NCI-H187 (cell line): Measurements from ENCODE around the gene PLP2.
"Not testable (repeated sequence)": the region's sequence is repeated elsewhere in the genome, so short reads cannot be mapped to it uniquely, and the experiment has no call there.

Source experiments
- DNase-seq, 2 experiments: peaks; one replicate each; lab custom pipeline; 2025; lab: John Stamatoyannopoulos, UW

The PLP2 gene, protein sequence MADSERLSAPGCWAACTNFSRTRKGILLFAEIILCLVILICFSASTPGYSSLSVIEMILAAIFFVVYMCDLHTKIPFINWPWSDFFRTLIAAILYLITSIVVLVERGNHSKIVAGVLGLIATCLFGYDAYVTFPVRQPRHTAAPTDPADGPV

DNA sequence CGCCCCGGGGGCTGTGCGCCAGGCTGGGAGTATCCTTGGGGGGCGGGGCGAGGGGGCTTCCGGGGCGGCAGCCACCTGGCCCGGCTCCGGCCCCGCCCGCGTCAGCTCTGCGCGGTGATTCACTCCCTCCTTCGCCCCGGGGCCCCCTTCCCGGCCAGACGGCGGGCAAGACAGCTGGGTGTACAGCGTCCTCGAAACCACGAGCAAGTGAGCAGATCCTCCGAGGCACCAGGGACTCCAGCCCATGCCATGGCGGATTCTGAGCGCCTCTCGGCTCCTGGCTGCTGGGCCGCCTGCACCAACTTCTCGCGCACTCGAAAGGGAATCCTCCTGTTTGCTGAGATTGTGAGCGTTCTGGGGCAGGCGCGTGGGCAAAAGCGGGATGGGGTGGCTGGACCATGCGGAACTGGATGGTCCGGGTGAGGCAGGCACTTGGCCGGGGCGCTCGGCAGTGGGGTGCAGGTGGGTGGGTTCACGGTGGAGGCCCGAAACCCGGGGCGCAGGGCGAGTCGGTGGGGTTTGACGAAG, at the start of gene PLP2:
TSS of gene PLP2 (plus strand) at position 147 of the 528 bp plus-strand sequence. CDS start at position 250, 103 bp downstream.
- DNase-seq, result no peak

DNA sequence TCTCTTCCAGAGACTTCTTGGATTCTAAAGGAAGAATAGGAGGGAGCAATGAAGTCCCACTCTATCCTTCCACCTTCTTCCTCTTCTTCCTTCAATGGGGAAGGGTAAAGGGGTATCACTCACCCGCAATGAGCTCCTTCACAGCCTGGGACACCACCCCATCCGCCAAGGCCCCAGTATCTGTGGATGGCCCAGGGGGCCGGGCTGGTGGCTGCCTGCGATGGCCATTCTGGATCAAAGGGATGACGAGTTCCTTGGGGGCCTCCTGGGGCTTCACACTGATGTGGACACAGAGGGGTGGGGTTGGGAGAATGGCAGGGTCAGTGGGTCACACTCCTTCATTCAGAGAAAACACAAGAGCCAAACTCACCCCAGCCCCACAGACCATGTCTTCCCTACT, 49.2 kb upstream of the PLP2 start:
- DNase-seq, result no peak

DNA sequence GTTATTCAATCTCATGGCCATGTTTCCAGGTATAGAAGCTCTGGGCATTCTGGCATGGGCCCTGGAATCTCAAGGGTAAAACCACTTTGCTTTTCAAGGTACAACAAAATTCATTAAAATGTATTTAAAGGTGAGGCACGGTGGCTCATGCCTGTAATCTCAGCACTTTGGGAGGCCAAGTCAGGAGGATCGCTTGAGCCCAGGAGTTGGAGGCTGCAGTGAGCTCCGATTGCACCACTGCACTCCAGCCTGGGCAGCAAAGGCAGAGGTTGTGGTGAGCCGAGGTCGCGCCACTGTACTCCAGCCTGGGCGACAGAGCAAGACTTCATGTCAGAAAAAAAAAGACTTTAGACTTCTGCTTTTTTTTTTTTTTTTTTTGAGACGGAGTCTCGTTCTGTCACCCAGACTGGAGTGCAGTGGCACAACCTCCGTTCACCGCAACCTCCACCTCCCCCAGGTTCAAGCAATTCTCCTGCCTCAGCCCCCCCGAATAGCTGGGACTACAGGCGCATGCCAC, 43.9 kb upstream of the PLP2 start:
- DNase-seq, result not testable (repeated sequence)

DNA sequence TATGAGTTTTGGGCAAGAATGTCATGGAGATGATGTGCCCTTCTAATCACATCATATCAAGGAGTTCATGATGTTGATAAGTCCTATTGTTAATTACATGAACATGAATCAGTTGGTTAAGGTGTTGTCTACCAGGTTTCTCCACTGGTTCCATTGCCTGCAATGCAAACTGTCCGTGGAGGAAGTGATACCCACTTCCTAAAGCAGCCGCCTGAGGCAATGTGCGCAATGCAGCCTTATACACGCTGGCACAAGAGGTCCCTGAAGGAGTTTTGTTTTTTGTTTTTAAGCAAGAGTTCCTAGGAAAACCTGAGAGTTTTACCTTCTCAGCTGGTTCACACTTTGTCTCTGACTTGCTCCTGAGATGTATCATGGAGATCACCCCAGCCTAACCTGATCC, 42.3 kb upstream of the PLP2 start:
- no peak for DNase-seq

DNA sequence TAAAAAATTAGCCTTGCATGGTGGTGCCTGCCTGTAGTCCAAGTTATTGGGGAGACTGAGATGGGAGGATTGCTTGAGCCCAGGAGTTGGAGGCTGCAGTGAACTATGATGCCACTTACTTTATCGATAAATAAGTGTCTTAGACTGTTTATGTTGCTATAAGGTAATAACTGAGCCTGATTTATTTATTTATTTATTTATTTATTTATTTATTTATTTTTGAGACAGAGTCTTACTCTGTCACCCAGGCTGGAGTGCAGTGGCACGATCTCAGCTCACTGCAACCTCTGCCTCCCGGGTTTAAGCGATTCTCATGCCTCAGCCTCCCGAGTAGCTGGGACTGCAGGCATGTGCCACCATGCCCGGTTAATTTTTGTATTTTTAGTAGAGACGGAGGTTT, 39.4 kb upstream of the PLP2 start:
- not testable (repeated sequence) for DNase-seq

DNA sequence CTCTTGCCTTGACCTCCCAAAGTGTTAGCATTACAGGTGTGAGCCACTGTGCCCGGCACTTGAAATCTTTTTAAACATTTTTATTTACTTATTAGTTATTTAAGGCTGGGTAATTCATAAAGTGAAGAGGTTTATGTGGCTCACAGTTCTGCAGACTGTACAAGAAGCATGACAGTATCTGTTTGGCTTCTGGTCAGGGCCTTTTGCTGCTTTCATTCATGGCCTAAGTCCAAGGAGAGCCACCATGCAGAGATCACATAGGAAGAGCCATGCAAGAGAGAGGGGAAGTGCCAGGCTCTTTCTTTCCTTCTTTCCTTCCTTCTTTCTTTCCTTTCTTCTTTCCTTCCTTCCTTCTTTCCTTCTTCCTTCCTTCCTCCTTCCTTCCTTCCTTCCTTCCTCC, 37.9 kb upstream of the PLP2 start:
- no peak for DNase-seq

DNA sequence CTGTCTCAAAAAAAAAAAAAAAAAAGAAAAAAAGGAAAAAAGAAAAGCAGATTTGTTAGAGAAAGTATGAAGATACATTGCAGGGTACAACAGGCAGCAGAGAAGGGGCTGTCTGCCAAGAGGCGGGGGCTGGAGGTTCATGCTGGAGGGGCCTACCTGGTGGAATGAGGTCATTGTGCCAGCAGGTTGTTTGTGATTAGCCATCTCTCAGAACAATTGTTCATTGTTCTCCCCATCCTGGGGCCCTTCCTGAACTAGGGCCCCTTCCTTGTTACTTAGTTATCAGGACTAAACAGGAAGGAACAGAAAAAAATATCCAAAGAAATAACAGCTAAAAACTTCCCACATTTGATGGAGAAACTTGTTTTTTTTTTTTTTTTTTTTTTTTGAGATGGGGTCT, 34.2 kb upstream of the PLP2 start:
- DNase-seq, result no peak

DNA sequence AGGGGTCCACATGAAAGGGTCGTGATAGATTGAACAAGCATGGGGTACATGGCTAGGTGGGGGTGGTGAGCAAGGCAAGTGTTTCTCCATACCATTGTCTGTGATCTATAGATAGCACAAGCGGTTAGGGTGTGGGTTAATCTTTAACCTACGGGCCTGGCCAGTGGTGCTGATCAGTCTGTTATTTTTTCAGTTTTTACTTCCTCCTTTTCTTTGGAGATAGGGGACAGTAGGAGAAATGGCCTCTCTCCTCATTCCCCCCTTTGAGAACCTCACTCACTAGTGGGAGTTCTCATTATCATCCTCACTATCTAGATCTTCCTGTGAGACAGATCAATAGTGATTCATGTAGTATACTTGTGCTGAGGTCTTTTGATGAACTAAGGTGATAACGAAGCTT, 32.0 kb upstream of the PLP2 start:
- no peak for DNase-seq

DNA sequence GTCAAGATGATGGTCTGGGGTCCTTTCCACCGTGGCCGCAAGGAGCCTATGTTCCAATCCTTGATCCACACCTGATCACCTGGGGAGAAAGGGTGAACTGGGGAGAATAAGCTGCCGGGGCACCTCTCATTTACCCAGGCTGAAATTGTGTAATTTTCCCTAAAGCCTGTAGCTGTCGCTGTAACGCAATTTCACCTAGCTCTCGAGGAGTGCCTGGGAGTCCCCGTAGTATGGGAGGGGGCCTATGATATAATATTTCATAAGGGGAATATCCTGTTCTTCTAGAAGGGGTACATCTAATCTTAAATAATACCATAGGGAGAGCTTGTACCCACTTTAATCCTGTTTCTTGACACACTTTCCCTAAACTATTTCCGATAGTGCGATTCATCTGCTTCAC, 29.4 kb upstream of the PLP2 start:
- DNase-seq, result not testable (repeated sequence)

DNA sequence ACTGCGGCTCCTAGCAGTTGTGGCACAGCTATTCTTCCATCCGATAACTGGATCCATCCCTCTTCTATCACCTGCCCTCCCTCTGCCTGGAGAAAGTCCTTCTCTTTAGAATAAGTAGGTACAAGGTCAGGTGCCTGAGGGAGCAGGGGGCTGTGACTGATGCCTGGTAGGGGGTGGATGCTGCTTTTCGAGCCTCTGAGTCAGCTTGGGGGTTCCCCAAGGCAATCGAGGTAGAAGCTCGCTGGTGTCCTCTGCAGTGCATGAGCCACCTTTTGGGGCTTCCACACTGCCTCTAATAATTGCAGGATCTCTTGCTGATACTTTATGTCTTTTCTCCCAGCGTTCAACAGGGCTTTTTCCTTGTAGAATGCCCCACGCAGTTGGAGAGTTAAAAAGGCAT, 28.5 kb upstream of the PLP2 start:
- DNase-seq, result not testable (repeated sequence)

DNA sequence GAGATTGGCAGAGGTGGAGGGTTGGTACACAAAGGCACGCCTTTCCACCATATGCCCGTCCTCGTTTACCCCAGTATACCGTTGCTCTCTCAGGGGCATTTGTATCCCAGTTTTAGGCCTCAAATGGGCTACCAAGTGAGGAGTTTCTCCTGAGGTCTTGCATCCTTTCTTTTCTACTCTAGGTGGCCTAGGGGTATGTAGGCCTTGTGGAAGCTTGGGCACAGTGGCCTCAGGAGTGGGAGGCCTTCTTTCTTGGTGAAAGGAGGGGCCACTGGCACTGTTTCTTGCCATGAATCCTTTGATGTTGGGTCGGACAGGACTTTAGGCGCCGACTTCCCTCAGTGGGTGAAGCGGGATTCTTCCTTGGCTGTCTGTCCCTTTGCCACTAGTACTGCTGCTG, 24.4 kb upstream of the PLP2 start:
- no peak for DNase-seq

DNA sequence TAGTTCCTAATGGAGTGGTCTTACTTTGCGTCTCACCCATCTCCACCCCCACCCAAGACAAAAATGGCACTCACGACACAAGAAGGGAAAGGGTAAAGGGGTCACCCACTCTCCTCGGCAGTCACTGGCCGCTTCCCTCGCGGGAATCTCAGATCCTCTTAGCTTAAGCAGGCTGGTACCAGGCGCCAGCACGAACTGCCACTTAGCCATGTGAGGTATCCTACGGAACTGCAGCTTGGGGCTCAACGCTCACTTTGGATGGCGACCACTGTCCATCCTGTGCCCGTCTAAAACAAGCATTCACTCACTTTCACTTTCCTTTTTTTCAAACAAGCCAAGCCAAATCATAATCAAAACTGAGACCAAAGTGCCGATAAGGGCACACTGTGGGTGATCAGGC, 23.8 kb upstream of the PLP2 start:
- no peak for DNase-seq

DNA sequence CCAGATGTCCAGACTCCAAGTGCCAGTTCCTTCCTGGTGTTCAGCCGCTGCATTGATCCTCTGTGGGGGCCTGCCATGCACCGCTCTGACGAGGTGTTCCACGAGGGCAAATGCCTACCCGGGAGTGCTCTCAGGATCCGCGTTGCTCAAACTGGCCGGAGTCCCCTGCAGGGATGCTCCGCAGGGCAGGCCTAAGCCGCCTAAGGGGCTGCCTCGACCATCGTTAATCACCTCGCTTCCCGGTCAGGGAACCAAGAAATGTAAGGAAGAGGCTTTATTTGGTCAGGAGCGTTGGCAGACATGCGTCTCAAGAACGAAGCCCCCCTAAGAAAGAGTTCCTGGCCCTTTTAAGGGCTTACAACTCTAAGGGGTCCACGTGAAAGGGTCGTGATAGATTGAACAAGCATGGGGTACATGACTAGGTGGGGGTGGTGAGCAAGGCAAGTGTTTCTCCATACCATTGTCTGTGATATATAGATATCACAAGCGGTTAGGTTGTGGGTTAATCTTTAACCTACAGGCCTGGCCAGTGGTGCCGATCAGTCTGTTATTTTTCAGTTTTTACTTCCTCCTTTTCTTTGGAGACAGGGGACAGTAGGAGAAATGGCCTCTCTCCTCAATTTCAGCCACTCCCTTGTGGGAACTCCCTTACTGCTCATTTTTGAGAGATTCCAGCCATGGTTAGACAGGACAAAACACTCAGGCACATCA, 23.2 kb upstream of the PLP2 start:
- DNase-seq, result not testable (repeated sequence)

DNA sequence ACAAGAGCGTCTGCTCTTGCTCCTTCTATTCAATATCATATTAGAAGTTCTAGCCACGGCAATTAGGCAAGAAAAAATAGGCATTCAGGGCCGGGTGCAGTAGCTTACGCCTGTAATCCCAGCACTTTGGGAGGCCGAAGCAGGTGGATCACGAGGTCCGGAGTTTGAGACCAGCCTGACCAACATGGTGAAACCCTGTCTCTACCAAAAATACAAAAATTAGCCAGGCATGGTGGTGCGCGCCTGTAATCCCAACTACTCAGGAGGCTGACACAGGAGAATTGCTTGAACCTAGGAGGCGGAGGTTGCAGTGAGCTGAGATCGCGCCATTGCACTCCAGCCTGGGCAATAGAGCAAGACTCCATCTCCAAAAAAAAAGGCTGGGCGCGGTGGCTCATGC, 22.4 kb upstream of the PLP2 start:
- not testable (repeated sequence) for DNase-seq

DNA sequence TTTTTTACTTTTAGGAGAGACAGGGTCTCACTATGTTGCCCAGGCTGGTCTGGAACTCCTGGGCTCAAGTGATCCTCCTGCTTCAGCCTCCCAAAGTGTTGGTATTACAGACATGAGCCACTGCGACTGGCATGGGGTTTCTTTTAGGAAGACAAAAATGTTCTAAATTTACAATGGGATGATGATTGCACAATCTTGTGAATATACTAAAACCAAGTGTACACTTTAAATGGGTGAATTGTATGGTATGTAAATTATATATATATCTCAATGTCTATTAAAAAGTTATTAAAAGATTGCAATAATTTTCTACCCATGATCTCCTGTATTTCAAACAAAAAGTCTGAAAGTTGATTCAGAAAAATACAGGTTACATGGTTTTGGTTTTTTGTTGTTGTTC, 18.2 kb upstream of the PLP2 start:
- no peak for DNase-seq

DNA sequence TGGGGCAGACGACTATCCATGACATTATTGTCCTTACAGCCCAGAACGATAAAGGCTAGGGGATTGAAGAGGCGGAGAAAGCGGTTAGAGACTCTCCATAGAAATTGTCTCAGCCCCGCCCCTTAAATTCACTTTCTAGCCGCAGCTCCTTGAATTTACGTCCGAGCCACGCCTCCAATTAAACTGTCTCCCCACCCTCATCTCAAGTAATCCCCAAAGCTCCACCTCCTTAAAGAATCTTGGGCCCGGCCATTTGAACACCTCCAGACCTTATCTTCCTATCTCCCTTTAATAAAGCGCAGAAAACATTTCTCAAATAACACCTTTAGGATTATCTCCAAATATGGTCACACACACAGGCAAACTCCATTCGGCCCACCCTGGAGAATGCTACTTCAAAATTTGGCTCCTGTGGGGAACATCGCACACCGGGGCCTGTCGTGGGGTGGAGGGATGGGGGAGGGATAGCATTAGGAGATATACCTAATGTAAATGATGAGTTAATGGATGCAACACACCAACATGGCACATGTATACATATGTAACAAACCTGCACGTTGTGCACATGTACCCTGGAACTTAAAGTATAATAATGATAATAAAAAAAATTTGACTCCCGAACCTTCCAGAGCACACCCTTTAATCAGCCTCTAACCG, 16.3 kb upstream of the PLP2 start:
- peak in 1 of 2 experiments; percentile 11 for DNase-seq

DNA sequence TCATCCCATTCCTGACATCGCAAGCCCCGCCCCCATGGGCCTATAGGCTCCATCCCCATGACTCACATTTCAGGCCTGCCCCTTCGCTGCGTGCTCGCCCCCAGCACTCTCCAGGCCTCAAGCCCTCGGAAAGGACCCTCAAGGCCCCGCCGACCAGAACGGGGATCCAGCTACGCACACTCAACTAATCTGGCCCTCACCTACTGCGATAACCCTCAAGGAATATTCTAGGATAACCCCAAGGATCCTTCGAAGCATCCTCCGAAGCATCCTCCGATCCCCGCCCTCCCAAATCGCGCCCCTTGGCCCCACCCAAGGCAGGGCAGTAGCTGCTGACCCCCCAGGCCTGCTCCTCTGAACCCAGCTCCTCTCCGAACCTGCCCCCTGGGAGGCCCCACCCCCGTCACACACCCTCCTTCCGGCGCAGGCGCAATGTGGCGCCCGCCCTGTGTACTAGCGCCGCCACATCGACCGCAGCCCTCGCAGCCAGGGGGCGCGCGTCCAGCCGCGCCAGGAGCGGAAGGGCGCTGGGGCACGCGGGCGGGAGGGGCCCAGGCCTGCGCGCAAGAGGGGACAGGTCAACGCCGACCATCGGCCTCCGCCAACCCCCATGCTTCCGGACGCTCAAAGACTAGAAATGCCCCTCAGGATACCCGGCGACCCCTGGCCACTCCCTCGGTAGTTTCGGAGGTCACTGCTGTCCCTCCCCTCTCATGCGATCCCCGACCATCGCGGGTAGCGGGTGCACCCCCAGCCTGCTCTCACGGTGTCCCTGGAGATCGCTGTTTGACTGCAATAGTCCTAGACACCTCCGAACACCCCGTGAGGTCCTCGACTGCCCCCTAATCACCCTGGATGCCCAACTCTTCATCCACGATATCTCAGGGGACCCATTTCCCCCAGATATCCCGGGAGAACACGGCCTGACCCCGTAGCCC, 15.5 kb upstream of the PLP2 start:
- DNase-seq, result peak in 1 of 2 experiments; percentile 35

DNA sequence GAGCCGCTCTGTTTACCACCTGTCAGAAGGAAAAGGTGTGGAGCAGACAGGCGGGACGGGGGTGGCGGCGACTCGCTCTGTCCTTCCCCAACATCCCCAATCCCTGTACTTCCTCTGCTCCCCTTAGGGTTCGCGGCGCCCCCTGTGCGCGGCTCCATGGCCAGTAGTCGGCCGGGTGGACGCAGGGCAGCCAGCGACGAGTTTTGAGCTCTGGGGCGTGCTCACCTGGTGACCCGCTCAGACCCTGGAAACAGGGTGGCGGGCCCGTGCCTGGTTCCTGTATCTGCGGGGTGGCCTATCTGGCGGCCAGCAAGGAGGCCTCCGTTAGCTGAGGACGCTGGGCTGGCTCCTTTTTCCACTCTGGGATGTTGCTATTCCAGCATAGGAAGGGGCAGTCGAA, 14.5 kb upstream of the PLP2 start:
- DNase-seq, result no peak

DNA sequence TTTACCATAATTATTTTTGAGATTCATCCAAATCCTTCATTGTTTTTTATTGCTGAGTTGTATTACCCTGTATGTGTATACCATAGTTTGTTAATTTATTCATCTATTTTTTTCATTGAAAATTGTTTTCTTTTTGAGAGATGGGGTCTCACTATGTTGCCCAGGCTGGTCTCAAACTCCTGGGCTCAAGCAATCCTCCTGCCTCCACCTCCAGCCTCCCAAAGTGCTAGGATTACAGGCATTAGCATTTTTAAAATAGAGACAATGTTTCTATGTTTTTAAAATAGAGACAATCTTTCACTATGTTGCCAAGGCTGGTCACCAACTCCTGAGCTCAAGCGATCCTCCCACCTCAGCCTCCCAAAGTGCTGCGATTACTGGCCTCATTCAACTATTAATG, 10.8 kb upstream of the PLP2 start:
- DNase-seq, result no peak

DNA sequence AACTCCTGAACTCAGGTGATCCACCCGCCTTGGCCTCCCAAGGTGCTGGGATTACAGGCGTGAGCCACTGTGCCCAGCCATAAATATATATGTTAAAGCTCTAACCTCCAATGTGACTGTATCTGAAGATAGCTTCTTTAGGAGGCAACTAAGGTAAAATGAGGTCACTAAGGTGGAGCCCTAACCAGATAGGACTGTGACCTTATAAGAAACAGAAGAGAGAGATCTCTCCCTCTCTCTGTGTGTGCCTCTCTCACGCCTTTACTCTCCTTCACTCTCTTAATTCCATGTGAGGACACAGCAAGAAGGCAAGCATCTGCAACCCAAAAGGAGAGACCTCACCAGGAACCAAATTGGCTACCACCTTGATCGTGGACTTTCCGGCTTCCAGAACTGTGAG, 10.1 kb upstream of the PLP2 start:
- no peak for DNase-seq

DNA sequence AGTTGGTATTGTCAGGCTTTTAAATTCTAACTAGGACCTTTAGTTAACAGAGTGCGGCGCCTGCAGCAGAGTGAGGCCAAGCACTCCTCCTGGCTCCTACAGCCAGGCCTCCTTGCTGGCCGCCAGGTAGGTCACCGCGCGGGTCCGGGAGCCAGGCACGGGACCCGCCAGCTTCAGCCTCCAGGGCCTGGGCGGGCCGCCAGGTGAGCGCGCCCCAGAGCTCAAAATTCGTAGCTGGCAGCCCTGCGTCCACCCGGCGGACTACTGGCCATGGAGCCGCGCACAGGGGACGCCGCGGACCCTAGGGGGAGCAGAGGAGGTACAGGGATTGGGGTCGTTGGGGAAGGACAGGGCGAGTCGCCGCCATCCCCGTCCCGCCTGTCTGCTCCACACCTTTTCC, 9.1 kb upstream of the PLP2 start, which contains the start of gene MAGIX:
TSS of gene MAGIX (plus strand) at position 139 of the 400 bp plus-strand sequence. CDS start at position 271, 132 bp downstream.
- DNase-seq, result no peak
